Esophagus squamous epithelium (tissue), 5 donors: ENCODE data around the gene SULT2B1. TPM values are rescaled to one million over a fixed set of nuclear protein-coding genes. Genes with fewer than 3 reads are reported as not detected.
"Not testable (repeated sequence)": the region's sequence is repeated elsewhere in the genome, so short reads cannot be mapped to it uniquely, and the experiment has no call there.

Source experiments
- DNase-seq: peaks from one replicate; lab custom pipeline; 2025; lab: John Stamatoyannopoulos, UW
- H3K27ac ChIP-seq, 4 donors: fragments of 200-600 bp; sonication (generic); one replicate each; pipeline ENCODE4 v1.5.1; 2016 to 2019; ENCODE audit warnings: mild to moderate bottlenecking in 1 of 4
- H3K27me3 ChIP-seq, 4 donors: fragments of 200-600 bp; sonication (generic); 1 replicate in 3 of 4; 2 replicates in 1 of 4; pipeline versions ENCODE4 v1.5.1 to v1.6.0; 2017 to 2021; ENCODE audit warnings: antibody characterized with exemption in 1 of 4
- H3K36me3 ChIP-seq, 3 donors: fragments of 200-600 bp; sonication (generic); one replicate each; pipeline ENCODE4 v1.5.1; 2016 to 2019
- H3K4me1 ChIP-seq, 3 donors: fragments of 200-600 bp; sonication (generic); one replicate each; pipeline ENCODE4 v1.5.1; 2017 to 2019
- H3K4me3 ChIP-seq, 4 donors: fragments of 200-600 bp; sonication (generic); 1 replicate in 3 of 4; 2 replicates in 1 of 4; pipeline ENCODE4 v1.5.1; 2016 to 2019; ENCODE audit warnings: mild to moderate bottlenecking in 2 of 4, moderate library complexity in 1 of 4
- H3K9me3 ChIP-seq, 3 donors: fragments of 200-600 bp; sonication (generic); one replicate each; pipeline ENCODE4 v1.5.1; 2016 to 2019
- POLR2A ChIP-seq, 4 donors: fragments of 450-650 bp; IDR thresholded peaks; one replicate each; pipeline ENCODE4 v1.6.1; 2017; ENCODE audit warnings: antibody characterized with exemption in 4 of 4, mild to moderate bottlenecking in 4 of 4, moderate library complexity in 3 of 4
- WGBS, 2 donors: methylation state at CpG; one replicate each; pipeline ENCODE4 v1.1.5; 2018; 5-methylcytosine and 5-hydroxymethylcytosine counted together
- intact Hi-C: fragments of 100-400 bp; cut with DNase I; formaldehyde crosslinking; loops from one replicate; pipeline ENCODE4 v1.15.0; 2022
- total RNA-seq, 4 donors: library from RNA; depleted of rRNA; stranded (reverse); fragments of >200 nt; gene quantifications; one replicate each; pipeline ENCODE4 v1.1.0, GENCODE V29; 2016
- TF ChIP-seq, protein P1 (sequence below), 6 experiments: fragments of 450-650 bp in 4 of 6; fragments of 200-600 bp in 2 of 6; sonication (generic) in 2 of 6; IDR thresholded peaks; one replicate each; pipeline ENCODE4 v1.5.1; 2016 to 2019; ENCODE audit warnings: antibody characterized with exemption in 6 of 6, mild to moderate bottlenecking in 4 of 6, moderate library complexity in 4 of 6
- donor health status: DM: yes; HTN: yes; CAD: no.

Gene SULT2B1
- total RNA-seq, 4 donors from 2014 or later: 84.8 to 253 (median 150) TPM

DNA sequence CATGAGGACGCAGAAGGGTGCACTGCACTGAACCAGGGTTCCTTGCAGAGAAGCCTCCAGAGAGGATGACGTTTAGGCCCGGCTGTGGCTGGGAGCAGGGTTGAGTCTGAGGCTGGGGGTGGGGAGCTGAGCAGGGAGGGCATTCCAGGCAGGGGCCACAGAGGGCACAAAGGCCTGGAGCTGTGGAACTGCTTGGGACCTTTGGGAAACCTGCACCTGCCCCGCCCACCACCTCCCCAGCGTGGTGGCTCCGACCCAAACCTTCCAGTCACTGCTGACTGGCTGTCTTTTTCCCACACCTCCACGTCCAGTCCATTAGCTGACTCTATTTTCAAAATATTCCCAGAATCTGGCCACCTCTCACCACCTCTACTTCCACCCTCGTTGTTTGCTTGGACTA lies 35.4 kb upstream of the SULT2B1 start:
- TF ChIP-seq, protein P1, sequence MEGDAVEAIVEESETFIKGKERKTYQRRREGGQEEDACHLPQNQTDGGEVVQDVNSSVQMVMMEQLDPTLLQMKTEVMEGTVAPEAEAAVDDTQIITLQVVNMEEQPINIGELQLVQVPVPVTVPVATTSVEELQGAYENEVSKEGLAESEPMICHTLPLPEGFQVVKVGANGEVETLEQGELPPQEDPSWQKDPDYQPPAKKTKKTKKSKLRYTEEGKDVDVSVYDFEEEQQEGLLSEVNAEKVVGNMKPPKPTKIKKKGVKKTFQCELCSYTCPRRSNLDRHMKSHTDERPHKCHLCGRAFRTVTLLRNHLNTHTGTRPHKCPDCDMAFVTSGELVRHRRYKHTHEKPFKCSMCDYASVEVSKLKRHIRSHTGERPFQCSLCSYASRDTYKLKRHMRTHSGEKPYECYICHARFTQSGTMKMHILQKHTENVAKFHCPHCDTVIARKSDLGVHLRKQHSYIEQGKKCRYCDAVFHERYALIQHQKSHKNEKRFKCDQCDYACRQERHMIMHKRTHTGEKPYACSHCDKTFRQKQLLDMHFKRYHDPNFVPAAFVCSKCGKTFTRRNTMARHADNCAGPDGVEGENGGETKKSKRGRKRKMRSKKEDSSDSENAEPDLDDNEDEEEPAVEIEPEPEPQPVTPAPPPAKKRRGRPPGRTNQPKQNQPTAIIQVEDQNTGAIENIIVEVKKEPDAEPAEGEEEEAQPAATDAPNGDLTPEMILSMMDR (IDR thresholded peaks at IDR 0.05): no peak
- TF ChIP-seq POLR2A (IDR thresholded peaks at IDR 0.05): no peak
- Histone ChIP-seq H3K4me3 (no peak overlapping the region), H3K9me3 (no peaks in the 10 kb centered on the region), H3K27me3 (peaks cover 0 to 27% (median 6%) of the 10 kb centered on the region in 4 donors), H3K27ac (no peak overlapping the region), H3K36me3 (no peaks in the 10 kb centered on the region), H3K4me1 (peaks cover 6 to 30% (median 9%) of the 10 kb centered on the region in 3 donors)
- 78 to 81% methylated on average over 7 to 8 of the region's 8 CpGs for WGBS, 2 donors
- no peak for DNase-seq
- intact Hi-C loops: no loop called here

DNA sequence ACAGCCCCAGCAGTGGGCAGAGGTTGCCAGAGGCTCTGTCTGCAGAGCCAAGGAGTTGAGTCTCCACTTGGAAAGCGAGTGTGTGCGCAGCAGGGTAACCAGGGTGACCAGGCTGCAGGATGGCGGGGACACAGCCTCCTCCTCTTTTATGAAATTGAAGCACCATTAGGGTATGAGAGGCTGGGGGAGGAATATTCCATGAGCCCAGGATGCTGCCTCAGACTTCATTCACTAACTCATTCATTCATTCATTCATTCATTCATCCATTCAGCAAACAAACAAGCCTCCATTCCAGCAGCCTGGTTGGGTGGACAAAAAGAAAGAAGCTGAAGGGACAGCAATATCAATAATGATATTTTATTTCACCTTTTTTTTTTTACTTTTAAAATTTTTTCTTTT lies 33.8 kb upstream of the SULT2B1 start:
- H3K4me1 ChIP-seq: peaks cover 6 to 16% (median 8%) of the 10 kb centered on the region in 3 donors
- H3K36me3 ChIP-seq: no peaks in the 10 kb centered on the region
- no peak overlapping the region for H3K27ac ChIP-seq
- H3K9me3 ChIP-seq: no peaks in the 10 kb centered on the region
- H3K27me3 ChIP-seq: peaks cover 0 to 10% (median 0%) of the 10 kb centered on the region in 4 donors
- no peak overlapping the region for H3K4me3 ChIP-seq
- TF ChIP-seq POLR2A (IDR thresholded peaks at IDR 0.05): no peak
- TF ChIP-seq, protein P1 (IDR thresholded peaks at IDR 0.05): no peak
- WGBS, 2 donors: 73 to 87% methylated on average over 3 of the region's 3 CpGs
- DNase-seq: no peak
- intact Hi-C loops: no loop called here

DNA sequence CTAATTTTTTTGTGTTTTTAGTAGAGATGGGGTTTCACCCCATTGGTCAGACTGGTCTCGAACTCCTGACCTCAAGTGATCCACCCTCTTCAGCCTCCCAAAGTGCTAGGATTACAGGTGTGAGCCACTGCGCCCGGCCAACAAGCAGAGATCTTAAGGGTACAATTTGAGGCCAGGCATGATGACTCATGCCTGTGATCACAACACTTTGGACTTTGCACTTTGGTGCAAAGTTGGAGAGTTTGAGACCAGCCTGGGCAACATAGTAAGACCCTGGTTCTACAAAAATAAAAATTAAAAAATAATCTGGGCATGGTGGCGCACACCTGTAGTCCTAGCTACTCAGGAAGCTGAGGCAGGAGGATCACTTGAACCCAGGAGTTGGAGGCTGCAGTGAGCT lies 32.5 kb upstream of the SULT2B1 start:
- H3K36me3 ChIP-seq, intact Hi-C loops: not testable (repeated sequence)
- 59 to 68% methylated on average over 4 of the region's 4 CpGs for WGBS, 2 donors

DNA sequence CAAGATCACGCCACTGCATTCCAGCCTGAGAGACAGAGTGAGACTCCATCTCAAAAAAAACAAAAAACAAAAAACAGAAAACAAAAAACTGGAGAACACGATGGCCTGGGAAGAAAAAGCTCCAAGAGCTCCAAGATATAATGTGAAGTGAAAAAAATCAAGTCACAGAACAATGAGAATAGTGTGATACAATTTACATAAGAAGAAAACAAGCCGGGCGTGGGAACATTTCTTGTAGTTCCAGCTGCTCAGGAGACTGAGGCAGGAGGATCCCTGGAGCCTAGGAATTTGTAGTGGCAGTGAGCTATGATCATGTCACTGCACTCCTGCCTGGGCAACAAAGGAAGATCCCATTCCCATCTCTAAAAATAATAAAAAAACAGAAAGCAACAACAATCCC lies 31.8 kb upstream of the SULT2B1 start:
- Histone ChIP-seq H3K36me3 (no peaks in the 10 kb centered on the region), H3K4me1 (peaks cover 0 to 7% (median 0%) of the 10 kb centered on the region in 3 donors), H3K27ac (no peak overlapping the region), H3K27me3 (no peaks in the 10 kb centered on the region), H3K9me3 (peaks cover 0 to 8% (median 7%) of the 10 kb centered on the region in 3 donors), H3K4me3 (no peak overlapping the region)
- WGBS, 2 donors: 56 to 65% methylated on average over 4 of the region's 4 CpGs
- no peak for TF ChIP-seq POLR2A (IDR thresholded peaks at IDR 0.05)
- TF ChIP-seq, protein P1 (IDR thresholded peaks at IDR 0.05): no peak
- intact Hi-C loops: no loop called here
- DNase-seq: no peak

More for the DNA sequence above, 32.5 kb upstream of the SULT2B1 start:
- DNase-seq, H3K27me3 ChIP-seq, H3K4me1 ChIP-seq, H3K4me3 ChIP-seq, H3K27ac ChIP-seq, H3K9me3 ChIP-seq: not testable (repeated sequence)

DNA sequence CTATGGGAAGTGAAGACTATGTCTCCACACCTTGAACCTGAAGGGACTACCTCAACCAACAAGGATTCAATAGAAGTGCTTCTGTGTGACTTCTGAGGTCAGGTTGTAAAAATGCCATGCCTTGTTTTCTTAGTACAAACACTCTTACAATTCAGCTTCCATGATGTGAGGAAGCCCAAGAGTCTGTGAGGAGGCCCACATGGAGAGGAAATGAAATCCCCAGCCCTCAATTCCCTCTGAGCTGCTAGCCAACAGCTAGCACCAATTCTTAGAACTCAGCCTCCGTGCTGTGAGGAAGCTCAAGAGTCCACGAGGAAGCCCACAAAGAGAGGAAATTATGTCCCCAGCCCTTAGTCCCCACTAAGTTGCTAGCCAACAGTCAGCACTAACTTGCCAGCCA lies 27.8 kb upstream of the SULT2B1 start:
- intact Hi-C loops: no loop called here
- WGBS, 2 donors: 60 to 86% methylated on average over 1 to 2 of the region's 2 CpGs
- no peak for DNase-seq
- H3K36me3 ChIP-seq: no peaks in the 10 kb centered on the region
- H3K4me3 ChIP-seq: no peak overlapping the region
- no peaks in the 10 kb centered on the region for H3K27me3 ChIP-seq
- H3K27ac ChIP-seq: no peak overlapping the region
- no peaks in the 10 kb centered on the region for H3K4me1 ChIP-seq
- H3K9me3 ChIP-seq: peaks cover 0 to 36% (median 17%) of the 10 kb centered on the region in 3 donors
- TF ChIP-seq POLR2A (IDR thresholded peaks at IDR 0.05): no peak
- TF ChIP-seq, protein P1 (IDR thresholded peaks at IDR 0.05): no peak

DNA sequence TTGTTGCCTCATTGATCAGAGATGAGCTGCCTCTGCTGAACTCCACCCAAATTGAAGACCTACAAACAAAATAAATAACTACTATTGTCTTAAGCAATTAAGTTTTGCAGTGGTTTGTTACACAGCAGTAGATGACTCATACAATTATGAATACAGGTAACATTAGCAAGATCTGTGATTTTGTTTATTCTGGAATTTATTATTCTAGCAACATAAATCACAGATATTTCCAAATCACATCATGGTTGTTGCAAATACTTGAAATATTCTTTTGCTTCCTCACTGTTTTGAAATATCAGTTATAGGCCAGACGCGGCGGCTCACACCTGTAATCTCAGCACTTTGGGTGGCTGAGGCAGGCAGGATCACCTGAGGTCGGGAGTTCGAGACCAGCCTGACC lies 27.2 kb upstream of the SULT2B1 start:
- Histone ChIP-seq H3K4me3 (no peak overlapping the region), H3K4me1 (no peaks in the 10 kb centered on the region), H3K27me3 (peaks cover 0 to 2% (median 0%) of the 10 kb centered on the region in 4 donors), H3K9me3 (peaks cover 0 to 39% (median 17%) of the 10 kb centered on the region in 3 donors), H3K36me3 (no peaks in the 10 kb centered on the region), H3K27ac (no peak overlapping the region)
- intact Hi-C loops: no loop called here
- WGBS, 2 donors: 80 to 98% methylated on average over 5 of the region's 5 CpGs
- TF ChIP-seq, protein P1 (IDR thresholded peaks at IDR 0.05): no peak
- TF ChIP-seq POLR2A (IDR thresholded peaks at IDR 0.05): no peak
- no peak for DNase-seq
